ENCODE results near the gene ZNF609. TPM values are rescaled to one million over a fixed set of nuclear protein-coding genes. Genes with fewer than 3 reads are reported as not detected.
"Not testable (repeated sequence)": the region's sequence is repeated elsewhere in the genome, so short reads cannot be mapped to it uniquely, and the experiment has no call there.

The ZNF609 gene
- total RNA-seq, 6 experiments from 2014 or later, result 19.7 to 22.1 (median 20.4) TPM

- no peak for TF ChIP-seq CTCF (IDR thresholded peaks at IDR 0.05)
- H3K4me1 Mint-ChIP-seq (ENCODE audit: low read depth), result peaks cover 14% of the 10 kb centered on the region
- H3K4me3 Mint-ChIP-seq, result no peak overlapping the region
- no peak overlapping the region for H3K27ac Mint-ChIP-seq
- H3K9me3 Mint-ChIP-seq, result no peaks in the 10 kb centered on the region
- no peaks in the 10 kb centered on the region for H3K27me3 Mint-ChIP-seq (ENCODE audit: insufficient read depth)
- no peak for DNase-seq
- peaks cover 9% of the 10 kb centered on the region for H3K36me3 Mint-ChIP-seq (ENCODE audit: low read depth)
Observed at GRCh38 chr15:64480891-64481290, 20.5 kb downstream of the ZNF609 start.

GRCh38 chr15:64483749-64484148 lies 23.4 kb downstream of the ZNF609 start:
- no peak for TF ChIP-seq CTCF (IDR thresholded peaks at IDR 0.05)
- no peak for DNase-seq
- no peak overlapping the region for H3K4me3 Mint-ChIP-seq
- peaks cover 14% of the 10 kb centered on the region for H3K36me3 Mint-ChIP-seq (ENCODE audit: low read depth)
- H3K9me3 Mint-ChIP-seq, result no peaks in the 10 kb centered on the region
- peaks cover 14% of the 10 kb centered on the region for H3K4me1 Mint-ChIP-seq (ENCODE audit: low read depth)
- no peaks in the 10 kb centered on the region for H3K27me3 Mint-ChIP-seq (ENCODE audit: insufficient read depth)
- no peak overlapping the region for H3K27ac Mint-ChIP-seq

GRCh38 chr15:64485796-64486195 lies 25.4 kb downstream of the ZNF609 start:
- Mint-ChIP-seq H3K27me3 (ENCODE audit: insufficient read depth) (no peaks in the 10 kb centered on the region), H3K9me3 (no peaks in the 10 kb centered on the region), H3K36me3 (ENCODE audit: low read depth) (peaks cover 12% of the 10 kb centered on the region), H3K27ac (no peak overlapping the region), H3K4me3 (no peak overlapping the region), H3K4me1 (ENCODE audit: low read depth) (peaks cover 15% of the 10 kb centered on the region)
- no peak for TF ChIP-seq CTCF (IDR thresholded peaks at IDR 0.05)
- no peak for DNase-seq

- Mint-ChIP-seq H3K27me3 (ENCODE audit: insufficient read depth) (no peaks in the 10 kb centered on the region), H3K36me3 (ENCODE audit: low read depth) (peaks cover 5% of the 10 kb centered on the region; the same call in 1 of the 2 replicates), H3K9me3 (no peaks in the 10 kb centered on the region), H3K27ac (no peak overlapping the region), H3K4me1 (ENCODE audit: low read depth) (peaks cover 6% of the 10 kb centered on the region), H3K4me3 (no peak overlapping the region)
- TF ChIP-seq CTCF (IDR thresholded peaks at IDR 0.05), result no peak
- DNase-seq, result no peak
Observed at GRCh38 chr15:64490598-64491259, 30.4 kb downstream of the ZNF609 start.

- H3K36me3 Mint-ChIP-seq (ENCODE audit: low read depth), result peaks cover 5% of the 10 kb centered on the region; the same call in 1 of the 2 replicates
- H3K4me3 Mint-ChIP-seq, result no peak overlapping the region
- H3K9me3 Mint-ChIP-seq, result no peaks in the 10 kb centered on the region
- TF ChIP-seq CTCF (IDR thresholded peaks at IDR 0.05), result no peak
- DNase-seq, result no peak
- H3K4me1 Mint-ChIP-seq (ENCODE audit: low read depth), result peaks cover 23% of the 10 kb centered on the region
- no peaks in the 10 kb centered on the region for H3K27me3 Mint-ChIP-seq (ENCODE audit: insufficient read depth)
- H3K27ac Mint-ChIP-seq, result no peak overlapping the region
Observed at GRCh38 chr15:64493641-64494040, 33.3 kb downstream of the ZNF609 start.

GRCh38 chr15:64495968-64496367 lies 35.6 kb downstream of the ZNF609 start:
- not testable (repeated sequence) for H3K9me3 Mint-ChIP-seq; H3K4me3 Mint-ChIP-seq; DNase-seq; H3K27me3 Mint-ChIP-seq (ENCODE audit: insufficient read depth)
- peaks cover 20% of the 10 kb centered on the region; the same call in 1 of the 2 replicates for H3K36me3 Mint-ChIP-seq (ENCODE audit: low read depth)
- H3K27ac Mint-ChIP-seq, result peak overlapping the region; percentile 11; the same call in 1 of the 2 replicates
- peaks cover 19% of the 10 kb centered on the region for H3K4me1 Mint-ChIP-seq (ENCODE audit: low read depth)

All from HFFc6 (cell line).